Measurements from ENCODE around the gene MAST2.

Gene MAST2

DNA sequence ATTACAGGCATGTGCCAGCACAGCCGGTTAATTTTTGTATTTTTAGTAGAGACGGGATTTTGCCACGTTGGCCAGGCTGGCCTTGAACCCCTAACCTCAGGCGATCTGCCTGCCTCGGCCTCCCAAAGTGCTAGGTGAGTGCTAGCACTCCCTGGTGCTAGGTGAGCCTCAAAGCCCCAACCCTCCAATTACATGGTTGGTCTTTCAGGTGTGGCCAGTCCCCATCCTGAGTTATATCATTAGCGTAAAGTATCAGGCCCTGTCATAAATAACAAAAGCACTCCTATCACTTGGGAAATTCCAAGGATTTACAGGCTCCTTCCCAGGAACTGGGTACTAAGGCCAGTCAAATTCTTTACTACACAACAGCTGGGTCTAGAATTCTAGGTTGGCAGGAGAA lies 191.0 kb downstream of the MAST2 start:
- no peak for ATAC-seq

DNA sequence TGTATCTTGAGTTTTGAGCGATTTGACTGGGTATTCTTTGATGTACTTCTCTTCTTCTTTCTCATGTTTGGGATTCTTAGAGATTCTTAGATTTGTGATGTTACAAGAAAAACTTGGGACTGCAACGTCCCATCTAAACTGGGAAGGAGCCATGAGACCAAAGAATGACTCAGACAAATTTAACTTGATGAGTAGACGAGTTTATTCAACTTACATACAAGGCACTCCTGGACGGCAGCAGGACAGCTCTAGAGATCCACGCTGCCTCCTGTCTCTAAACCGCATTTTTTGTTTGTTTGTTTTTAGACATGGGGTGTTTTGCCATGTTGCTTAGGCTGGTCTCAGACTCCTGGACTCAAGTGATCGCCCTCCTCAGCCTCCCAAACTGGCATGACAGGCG lies 191.9 kb downstream of the MAST2 start:
- no peak for ATAC-seq

DNA sequence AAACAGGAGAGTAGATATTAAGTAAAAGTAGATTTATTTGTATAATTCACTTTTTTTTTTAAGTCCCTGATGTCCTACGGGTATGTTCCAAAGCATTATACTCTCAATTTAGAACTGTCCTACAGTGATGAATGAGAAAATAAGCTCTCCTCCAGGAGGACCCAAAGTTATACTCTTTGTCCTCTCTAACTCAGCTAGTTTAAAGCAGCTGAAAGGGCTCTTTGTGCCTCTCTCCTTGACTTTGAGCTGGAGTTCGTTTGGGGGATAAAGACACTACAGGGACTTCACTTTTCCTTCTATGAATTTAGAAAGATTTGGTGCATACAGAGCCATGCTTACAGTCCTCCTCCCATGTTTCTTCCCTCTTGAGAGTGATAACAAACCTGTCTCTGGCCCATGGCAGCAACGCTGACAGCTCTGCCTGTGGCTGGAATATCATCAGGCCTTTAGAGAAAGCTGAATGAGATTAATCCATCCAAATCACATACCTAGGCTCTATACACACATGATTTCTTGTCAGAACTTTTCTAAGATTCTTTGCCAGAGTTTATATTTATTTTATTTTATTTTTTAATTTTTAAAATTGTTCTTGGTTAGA lies 194.7 kb downstream of the MAST2 start:
- no peak for ATAC-seq

DNA sequence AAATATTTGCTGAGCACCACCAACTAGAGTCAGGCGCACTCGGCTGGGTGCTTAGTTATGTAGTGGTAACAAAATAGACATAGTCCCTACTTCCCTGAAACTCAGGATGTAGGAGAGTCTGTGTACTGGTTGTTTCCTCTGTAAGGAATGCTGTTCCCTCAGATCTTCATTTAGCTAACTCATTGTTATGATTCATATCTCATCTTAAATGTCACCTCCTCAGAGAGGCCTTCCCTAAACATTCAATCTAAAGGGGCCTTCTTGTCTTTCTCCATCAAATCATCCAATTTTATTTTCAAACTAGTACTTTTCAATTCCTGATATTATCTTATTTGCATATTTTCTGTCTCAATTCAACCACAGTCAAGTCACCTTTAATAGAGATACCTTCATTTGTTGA lies 196.1 kb downstream of the MAST2 start:
- ATAC-seq, result no peak

DNA sequence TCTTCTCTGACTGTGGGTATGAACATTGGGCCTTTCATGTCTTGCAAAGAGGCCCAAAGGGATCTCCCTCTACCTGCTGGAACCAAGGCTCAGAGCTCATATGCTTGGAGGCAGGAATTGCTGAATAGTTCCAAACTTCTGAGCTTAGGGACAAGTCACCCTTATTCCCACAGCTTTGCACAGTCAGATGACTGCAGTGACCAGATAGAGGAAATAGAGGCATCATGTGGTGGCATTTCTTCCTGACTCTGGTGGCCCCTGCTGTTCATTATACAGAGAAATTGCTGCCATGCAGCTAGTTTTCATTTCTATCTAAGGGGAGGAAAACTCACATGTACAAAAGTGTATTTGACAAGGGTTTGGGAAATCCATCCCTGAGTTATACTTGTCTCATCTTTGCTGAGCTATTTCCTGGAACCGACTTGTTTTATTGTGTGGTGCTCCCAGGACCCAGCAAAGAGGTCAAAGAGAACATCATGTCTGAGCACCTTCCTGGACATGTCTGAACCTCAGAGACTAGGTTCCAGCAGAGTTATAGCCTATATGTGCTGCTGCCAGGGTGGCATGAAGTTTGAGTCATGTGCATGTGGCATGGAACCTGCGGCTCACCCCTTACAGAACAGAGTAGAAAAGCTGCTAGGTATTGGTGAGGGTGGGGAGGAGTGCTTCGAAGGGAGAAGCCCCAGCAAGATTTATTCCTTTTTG lies 197.8 kb downstream of the MAST2 start:
- ATAC-seq, result no peak

DNA sequence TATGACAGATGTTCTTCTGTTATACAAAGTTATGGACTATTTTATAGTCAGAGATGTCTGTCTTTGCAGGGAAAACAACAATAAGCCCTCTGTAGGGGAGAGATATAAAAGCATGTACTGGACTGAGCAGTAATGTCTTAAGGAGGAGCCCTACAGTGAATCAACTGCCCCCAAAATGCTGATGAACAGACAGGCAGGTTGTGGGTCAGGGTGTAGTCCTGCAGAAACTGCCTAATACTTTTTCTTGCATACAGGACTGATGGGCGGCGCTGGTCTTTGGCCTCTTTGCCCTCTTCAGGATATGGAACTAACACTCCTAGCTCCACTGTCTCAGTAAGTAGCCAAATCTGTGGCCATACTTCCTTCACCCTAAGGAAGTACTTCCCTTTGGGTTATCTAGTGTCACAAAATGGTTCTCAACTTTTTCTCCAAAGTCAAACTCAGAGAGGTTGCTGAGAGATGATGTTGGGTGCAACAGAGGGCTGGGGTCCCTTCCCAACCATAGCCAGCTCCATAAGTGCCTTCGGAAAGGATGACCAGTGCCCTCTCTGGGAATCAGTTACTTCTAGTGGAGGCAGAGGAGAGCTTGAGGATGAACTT lies 199.2 kb downstream of the MAST2 start:
- no peak for ATAC-seq

DNA sequence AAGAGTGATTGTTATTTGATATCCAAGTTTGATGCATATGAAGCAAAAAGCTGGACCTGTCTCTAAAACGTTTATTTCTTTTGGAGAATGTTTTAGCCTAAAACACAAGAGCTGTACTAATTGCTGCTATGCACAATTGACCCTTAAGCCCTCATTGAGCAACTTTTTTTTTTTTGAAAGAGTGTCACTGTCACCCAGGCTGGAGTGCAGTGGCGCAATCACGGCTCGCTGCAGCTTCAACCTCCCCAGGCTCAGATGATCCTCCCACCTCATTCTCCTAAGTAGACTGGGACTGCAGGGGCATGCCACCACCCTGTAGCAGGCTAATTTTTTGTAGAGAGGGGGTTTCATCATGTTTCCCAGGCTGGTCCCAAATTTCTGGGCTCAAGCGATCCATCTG lies 199.9 kb downstream of the MAST2 start:
- ATAC-seq, result no peak

DNA sequence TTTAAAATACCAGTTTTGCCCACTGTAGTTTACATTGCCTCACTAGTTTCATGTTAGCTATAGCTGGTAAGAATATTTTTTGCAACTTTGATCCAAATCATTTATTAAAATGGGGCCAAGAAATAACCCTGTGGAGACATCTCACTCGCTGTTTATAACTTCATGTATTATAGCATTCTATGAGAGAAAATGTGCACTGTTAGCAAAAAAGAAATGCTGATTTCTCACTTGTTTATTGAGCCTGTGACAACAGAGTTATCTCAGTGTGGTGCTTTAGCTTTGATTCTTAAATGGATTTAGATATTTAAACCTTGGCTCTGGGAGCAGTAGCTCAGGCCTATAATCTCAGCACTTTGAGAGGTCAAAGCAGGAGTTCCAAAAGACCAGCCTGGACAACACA lies 201.1 kb downstream of the MAST2 start:
- ATAC-seq, result no peak

DNA sequence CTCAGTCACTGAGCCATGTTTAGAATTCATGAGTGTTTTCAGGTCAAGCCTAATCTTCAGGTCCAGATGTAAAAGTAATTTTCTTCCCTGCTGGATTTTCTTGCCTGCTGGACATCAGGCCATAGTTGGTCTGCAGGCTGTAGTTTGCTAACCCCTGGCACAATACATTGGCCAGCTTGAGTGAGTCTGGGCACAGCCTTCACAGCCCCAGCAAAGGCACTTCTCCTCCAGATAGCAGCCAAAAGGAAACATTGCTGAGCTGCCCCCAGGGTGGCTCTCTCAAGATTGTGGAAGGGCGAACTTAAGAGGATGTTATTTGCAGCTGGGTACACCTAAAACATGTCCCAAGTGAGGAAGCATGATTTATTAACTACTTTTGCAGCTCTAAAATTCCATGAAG lies 202.2 kb downstream of the MAST2 start:
- no peak for ATAC-seq

DNA sequence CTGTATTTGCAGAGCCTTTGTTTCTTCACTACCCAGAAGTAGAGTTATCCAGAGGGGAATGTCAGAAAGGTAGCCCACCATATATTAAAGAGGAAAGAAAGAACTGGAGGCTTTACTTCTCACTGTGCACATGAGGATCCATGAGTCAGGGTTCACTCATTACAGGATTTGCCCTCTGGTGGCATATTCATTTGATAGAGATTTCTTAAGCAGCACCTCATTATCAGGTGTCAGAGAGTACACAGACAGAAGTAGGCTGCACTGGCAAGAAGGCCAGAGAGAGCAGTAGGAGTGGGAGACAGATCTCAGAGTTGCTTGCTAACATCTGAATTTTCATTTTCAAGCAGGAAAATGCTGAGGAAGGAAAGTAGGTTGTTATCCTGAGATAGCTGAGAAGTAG lies 205.2 kb downstream of the MAST2 start:
- ATAC-seq, result no peak

DNA sequence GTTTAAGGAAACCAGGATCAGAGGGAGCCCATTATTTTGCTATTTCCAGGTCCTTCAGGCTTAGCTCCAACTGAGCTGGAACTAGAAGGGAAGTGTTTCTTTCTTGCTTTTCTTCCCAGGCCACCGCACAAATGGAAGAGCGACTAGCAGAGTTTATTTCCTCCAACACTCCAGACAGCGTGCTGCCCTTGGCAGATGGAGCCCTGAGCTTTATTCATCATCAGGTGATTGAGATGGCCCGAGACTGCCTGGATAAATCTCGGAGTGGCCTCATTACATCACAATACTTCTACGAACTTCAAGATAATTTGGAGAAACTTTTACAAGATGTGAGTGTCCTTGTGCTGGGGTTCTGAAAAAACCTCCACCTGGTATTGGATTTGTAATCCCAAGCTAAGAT lies 207.2 kb downstream of the MAST2 start:
- ATAC-seq, result no peak

DNA sequence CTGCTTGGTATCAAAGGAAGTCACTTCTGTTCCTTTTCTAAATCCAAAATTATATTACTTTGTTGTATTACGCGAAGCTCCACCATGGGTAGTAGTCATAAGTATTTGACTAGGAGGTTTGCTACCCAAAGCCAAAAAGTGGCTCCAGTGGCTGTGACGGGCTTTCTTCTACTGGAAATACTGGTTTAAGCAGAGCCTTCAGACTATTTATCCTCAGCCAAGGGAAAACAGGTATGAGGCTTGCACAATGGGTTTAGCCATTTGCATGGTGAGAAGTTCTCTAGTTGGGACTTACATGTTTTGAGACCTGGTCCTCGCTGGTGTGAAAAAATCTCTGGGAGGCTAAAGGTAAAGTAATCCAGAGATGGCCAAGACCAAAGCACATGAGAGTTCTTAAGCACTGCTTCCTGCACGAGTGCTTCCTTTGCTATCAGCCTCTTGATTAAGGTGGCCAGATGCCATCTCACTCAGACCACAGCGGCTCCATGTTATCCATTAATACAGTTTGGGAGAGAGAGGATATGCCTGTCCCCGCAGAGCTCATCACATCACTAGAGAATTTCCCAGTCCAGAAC lies 207.8 kb downstream of the MAST2 start:
- no peak for ATAC-seq

DNA sequence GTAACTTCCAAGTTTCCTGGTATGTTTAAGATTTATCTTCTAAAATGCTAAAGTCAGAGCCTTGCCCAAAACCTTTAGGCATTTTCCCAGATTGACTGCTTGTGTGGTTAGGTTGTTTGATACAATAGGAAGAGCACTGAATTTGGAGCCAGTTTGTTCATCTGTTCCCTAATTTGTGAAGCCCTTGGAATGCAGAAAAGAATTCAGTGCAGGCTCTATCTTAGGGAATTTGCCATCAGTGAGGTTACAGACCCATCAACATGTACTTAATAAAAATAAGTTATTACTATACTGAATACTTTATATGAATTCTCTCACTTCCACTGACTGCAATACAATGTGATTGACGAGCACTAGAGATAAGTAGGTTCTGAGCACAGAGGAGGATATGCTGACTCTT lies 208.8 kb downstream of the MAST2 start:
- ATAC-seq, result no peak

DNA sequence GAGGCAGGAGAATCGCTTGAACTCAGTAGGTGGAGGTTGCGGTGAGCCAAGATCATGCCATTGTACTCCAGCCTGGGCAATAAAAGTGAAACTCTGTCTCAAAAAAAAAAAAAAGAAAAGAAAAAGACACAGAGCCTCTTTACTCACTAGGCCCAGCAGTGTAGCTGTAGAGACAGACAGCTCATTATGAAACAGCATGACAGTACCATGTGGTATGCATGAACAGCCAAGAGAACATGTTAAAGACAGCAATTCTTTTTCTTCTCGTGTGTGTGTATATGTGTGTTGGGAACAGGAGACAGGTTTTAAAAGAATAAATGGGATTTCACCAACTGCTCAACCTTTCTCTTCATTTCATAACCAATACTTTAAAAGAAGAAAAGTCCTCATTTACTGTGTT lies 210.2 kb downstream of the MAST2 start:
- ATAC-seq, result no peak

DNA sequence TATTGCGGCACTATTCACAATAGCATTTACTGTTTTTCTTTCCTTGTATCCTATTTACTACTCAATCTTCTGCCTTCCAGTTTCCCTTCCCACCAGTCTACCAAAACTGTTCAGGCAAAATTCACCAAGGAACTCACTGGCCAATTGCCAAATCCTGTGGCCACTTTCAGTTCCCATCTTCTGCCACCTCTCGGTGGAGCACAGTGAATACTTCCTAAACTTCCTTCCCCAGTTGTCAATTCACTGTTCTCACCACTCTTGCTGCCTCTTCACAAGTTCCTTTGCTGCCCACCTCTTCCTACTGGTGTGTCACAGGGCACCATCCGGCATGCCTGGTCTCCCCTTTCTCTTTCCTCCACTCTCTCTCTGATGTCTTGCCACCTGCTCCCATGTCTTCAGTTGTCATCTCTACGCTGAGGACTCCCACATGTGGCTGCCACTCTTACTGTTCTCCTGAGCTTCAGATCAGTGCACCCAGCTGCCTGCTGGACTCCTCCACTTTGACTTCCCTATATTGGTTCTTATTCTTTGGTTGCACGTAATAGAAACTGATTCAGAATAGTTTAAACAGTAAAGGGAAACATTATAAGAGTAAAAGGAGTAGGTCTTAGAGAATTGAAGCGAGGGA lies 214.6 kb downstream of the MAST2 start:
- ATAC-seq, result no peak

DNA sequence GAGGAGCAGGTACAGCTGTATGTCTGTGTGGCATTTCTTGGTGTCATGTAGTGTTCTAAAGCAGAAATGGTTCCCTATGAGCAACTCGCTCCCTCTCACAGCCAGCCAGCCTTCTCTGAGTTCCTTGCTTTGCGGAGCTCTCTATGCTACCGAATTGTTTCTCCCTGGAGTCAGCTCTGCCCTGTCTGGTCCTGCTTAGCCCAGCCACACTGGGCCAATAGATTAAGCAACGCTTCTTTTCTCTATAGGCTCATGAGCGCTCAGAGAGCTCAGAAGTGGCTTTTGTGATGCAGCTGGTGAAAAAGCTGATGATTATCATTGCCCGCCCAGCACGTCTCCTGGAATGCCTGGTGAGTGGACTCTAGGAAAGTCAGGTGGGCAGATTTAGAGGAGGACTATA lies 215.9 kb downstream of the MAST2 start:
- ATAC-seq, result no peak

DNA sequence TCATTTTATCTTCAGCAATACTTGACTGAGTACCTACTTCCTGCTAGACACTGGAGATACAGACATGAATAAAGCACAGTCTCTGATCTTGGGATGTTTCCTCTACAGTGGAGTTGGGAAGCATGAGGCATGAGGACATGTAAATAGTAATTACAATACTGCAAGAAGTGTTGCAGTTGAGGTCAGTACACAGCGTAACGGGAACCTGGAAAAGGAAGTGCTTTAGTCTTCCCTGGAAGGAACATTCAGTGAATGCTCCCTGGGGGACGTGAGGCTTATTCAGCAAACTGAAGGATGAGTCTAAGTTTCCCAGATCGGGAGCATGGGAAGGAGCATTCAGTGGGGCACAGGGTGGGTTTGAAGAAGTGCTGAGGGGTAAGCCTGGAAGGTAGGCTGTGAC lies 216.6 kb downstream of the MAST2 start:
- no peak for ATAC-seq

DNA sequence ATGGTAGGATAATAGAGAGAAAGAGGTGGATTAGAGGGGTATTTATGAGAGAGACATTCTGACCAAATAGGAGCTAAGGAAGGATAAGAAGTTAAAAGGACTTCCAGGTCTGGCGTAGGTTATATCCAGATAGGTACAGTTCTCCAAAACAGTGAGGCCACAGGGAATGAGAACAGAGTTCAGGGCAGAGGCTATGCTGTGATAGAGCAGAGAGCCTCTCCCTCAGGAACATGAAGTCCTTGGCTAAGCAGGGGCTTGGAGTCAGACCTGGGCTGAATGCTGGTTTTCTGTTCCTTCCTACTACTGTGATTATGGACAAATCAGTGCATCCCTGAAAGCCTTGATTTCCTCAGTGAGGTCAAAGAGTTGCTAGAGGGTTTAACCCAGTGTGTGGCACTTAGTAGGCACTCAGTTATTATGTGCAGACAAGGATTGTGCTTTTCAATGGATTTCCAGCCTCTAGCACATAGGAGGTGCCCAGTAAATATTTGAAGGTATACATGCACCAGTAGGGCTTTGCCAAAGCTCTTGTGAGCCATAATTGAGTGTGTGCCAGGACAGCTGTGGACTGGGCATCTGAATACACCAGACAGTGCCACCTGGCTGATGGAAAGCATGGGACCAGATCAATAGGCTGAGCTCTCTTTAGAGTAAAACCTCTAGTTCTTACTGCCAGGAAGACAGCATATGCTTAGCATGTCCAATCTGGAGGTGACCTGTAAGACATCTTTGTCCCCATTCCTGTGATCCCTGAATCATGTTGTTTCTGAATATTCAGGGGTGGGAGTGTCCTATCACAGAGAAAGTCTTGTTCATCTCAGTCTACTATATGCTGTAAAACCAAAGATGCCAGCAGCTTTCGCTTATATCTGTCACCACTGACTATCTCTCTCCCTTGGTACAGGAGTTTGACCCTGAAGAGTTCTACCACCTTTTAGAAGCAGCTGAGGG lies 217.9 kb downstream of the MAST2 start:
- ATAC-seq, result no peak

DNA sequence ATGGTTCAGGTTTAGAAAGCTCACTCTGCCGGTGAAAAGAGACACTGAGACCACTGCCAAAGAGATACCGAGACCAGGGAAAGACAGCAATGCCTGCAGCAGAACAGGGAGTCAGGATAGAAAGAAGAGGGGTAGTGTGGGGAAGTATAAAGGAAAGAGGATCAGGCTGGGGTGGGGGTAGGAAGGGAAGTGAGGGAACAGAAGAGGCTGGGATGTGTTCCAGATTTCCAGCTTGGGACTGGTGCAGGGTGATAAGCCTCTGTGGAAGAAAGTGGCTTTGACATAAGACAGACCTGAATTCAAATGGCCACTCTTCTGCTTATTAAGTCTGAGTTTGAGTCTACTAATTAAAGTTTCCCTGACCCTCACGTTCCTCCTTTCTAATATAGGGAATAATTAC lies 223.1 kb downstream of the MAST2 start:
- no peak for ATAC-seq

DNA sequence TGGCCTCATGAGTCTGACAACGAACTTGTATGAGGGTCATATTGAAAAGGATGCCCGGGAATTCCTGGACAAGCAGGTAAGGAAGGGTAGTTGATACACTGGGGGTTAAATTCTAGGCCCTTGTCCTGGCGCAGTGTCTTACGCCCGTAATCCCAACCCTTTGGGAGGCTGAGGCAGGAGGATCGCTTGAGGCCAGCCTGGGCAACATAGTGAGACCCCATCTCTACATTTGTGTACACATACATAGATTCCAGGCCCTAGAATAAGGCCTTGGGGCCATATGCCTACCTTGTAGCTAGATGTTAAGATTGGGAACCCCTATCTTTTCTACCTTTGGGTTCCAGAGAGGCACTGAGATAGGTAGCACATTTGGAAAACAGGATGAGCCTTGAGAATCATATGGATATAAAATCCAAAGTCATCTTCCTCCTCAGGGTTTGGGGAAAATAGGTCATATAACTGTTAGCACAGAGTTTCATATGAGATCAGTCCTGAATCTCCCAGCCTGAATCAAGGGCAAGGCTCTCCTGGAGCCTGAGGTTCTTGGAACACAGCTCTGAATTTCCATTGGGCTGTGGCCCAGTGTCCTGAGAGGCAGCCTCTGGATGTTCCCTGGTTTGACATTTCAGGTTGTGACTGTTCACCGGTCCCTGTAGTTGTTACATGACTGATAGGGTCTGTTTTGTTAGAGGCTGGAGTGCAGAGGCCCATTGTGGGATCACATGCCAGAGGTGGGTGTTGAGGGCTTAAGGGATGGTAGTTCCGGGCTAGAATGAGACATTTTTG lies 224.6 kb downstream of the MAST2 start:
- ATAC-seq, result no peak

DNA sequence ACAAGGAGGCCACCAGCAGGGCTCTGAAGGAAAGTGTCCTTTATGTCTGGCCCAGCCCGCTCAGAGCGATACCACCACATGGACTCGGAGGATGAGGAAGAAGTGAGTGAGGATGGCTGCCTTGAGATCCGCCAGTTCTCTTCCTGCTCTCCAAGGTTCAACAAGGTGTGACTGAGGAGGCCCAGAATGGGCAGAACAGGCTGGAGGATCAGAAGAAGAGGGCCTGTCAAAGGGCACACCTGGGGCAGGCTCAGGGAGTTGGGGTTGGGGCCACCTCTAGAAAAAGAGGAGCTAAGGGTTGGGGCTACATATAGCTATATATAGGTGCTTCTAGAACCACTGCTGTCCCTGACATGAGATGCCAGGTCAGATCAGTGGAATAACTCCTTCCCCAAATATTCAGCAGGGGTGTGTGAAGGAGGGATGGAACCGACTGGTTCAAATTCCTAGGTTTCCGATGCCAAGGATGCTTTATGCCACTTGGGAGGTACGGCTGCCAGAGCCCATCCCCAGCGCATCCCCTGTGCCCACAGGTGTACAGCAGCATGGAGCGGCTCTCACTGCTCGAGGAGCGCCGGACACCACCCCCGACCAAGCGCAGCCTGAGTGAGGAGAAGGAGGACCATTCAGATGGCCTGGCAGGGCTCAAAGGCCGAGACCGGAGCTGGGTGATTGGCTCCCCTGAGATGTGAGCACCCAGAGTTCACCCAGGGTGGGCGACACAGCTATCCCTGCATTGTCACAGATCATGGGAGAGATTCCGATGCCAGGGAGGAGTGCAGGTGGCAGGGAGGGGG lies 226.9 kb downstream of the MAST2 start:
- ATAC-seq, result no peak
